H9 (cell line): ENCODE measurements around the gene PKP1. TPM values are rescaled to one million over a fixed set of nuclear protein-coding genes. Genes with fewer than 3 reads are reported as not detected.

Experiments used
- DNase-seq: peaks from one replicate; pipeline ENCODE4 v3.0.0-alpha.2; 2017
- H2AFZ ChIP-seq: one replicate; pipeline ENCODE4 v1.6.1; 2013; ENCODE audit warnings: mild to moderate bottlenecking, low read length, control low read depth, moderate library complexity
- H2AK5ac ChIP-seq: 2 replicates; pipeline ENCODE4 v1.6.1; 2013; ENCODE audit warnings: low read length, control low read depth, mixed read lengths; ENCODE audit not compliant: insufficient read length
- H2BK120ac ChIP-seq: one replicate; pipeline ENCODE4 v1.6.1; 2013; ENCODE audit warnings: low read depth, mild to moderate bottlenecking, low read length, control low read depth, inconsistent platforms; ENCODE audit not compliant: poor library complexity, severe bottlenecking
- H2BK12ac ChIP-seq: 2 replicates; pipeline ENCODE4 v1.6.1; 2013; ENCODE audit warnings: low read length, control low read depth, mixed read lengths, low read depth; ENCODE audit not compliant: insufficient read length
- H2BK15ac ChIP-seq: 2 replicates; pipeline ENCODE4 v1.6.1; 2013; ENCODE audit warnings: low read depth, low read length, control low read depth
- H2BK20ac ChIP-seq: one replicate; pipeline ENCODE4 v1.6.1; 2013; ENCODE audit warnings: low read depth, mild to moderate bottlenecking, low read length, control low read depth, inconsistent platforms; ENCODE audit not compliant: poor library complexity, severe bottlenecking
- H2BK5ac ChIP-seq: 2 replicates; pipeline ENCODE4 v1.6.1; 2013; ENCODE audit warnings: low read length, control low read depth, mixed read lengths; ENCODE audit not compliant: insufficient read length
- H3K14ac ChIP-seq: 2 replicates; pipeline ENCODE4 v1.6.1; 2013; ENCODE audit warnings: low read length, control low read depth; ENCODE audit not compliant: insufficient read depth
- H3K18ac ChIP-seq: 2 replicates; pipeline ENCODE4 v1.6.1; 2013; ENCODE audit warnings: low read depth, mild to moderate bottlenecking, mixed read lengths, low read length, control low read depth; ENCODE audit not compliant: insufficient read length
- H3K23ac ChIP-seq: 2 replicates; pipeline ENCODE4 v1.6.1; 2013; ENCODE audit warnings: low read length, control low read depth, mixed read lengths, low read depth; ENCODE audit not compliant: insufficient read length
- H3K23me2 ChIP-seq: 2 replicates; pipeline ENCODE4 v1.6.1; 2013; ENCODE audit warnings: low read depth, mild to moderate bottlenecking, mixed read lengths, low read length, control low read depth; ENCODE audit not compliant: insufficient read length, poor library complexity, severe bottlenecking
- H3K27ac ChIP-seq: 2 replicates; pipeline ENCODE4 v1.5.1; 2013; ENCODE audit warnings: low read length, control low read depth, mixed read lengths, low read depth; ENCODE audit not compliant: insufficient read length
- H3K27me3 ChIP-seq: 2 replicates; pipeline ENCODE4 v1.6.1; 2013; ENCODE audit warnings: low read length, control low read depth, inconsistent platforms; ENCODE audit not compliant: insufficient read depth
- H3K4ac ChIP-seq: 2 replicates; pipeline ENCODE4 v1.6.1; 2013; ENCODE audit warnings: low read depth, mild to moderate bottlenecking, control low read depth, inconsistent platforms, low read length, moderate library complexity
- H3K4me1 ChIP-seq: 2 replicates; pipeline ENCODE4 v1.6.1; 2013; ENCODE audit warnings: low read length, control low read depth, inconsistent platforms; ENCODE audit not compliant: insufficient read depth
- H3K4me2 ChIP-seq: 2 replicates; pipeline ENCODE4 v1.6.1; 2013; ENCODE audit warnings: low read length, control low read depth, mixed read lengths; ENCODE audit not compliant: insufficient read length, insufficient read depth
- H3K56ac ChIP-seq: 2 replicates; pipeline ENCODE4 v1.6.1; 2013; ENCODE audit warnings: low read depth, mild to moderate bottlenecking, mixed read lengths, low read length, control low read depth; ENCODE audit not compliant: insufficient read length
- H3K79me1 ChIP-seq: 2 replicates; pipeline ENCODE4 v1.6.1; 2013; ENCODE audit warnings: low read depth, mild to moderate bottlenecking, moderate library complexity, low read length, control low read depth, inconsistent platforms; ENCODE audit not compliant: insufficient read depth, poor library complexity, severe bottlenecking
- H3K79me2 ChIP-seq: 2 replicates; pipeline ENCODE4 v1.6.1; 2013; ENCODE audit warnings: low read length, control low read depth, inconsistent platforms; ENCODE audit not compliant: insufficient read depth
- H3K9ac ChIP-seq: 2 replicates; pipeline ENCODE4 v1.6.1; 2013; ENCODE audit warnings: low read length, control low read depth, mixed read lengths; ENCODE audit not compliant: insufficient read length; ENCODE audit errors: extremely low read depth
- H3K9me3 ChIP-seq: one replicate; pipeline ENCODE4 v1.6.1; 2013; ENCODE audit warnings: low read depth, low read length, inconsistent platforms; ENCODE audit not compliant: control insufficient read depth
- H3T11ph ChIP-seq: one replicate; pipeline ENCODE4 v1.6.1; 2013; ENCODE audit warnings: mild to moderate bottlenecking, low read length, control low read depth, inconsistent platforms
- H4K20me1 ChIP-seq: one replicate; pipeline ENCODE4 v1.6.1; 2013; ENCODE audit not compliant: control insufficient read depth, insufficient read length, insufficient read depth
- H4K5ac ChIP-seq: 2 replicates; pipeline ENCODE4 v1.6.1; 2013; ENCODE audit warnings: low read depth, mild to moderate bottlenecking, mixed read lengths, low read length, control low read depth; ENCODE audit not compliant: insufficient read length
- H4K8ac ChIP-seq: replicated peaks from 2 replicates; pipeline ENCODE4 v1.6.1; 2013; ENCODE audit warnings: low read length, control low read depth, mixed read lengths, low read depth; ENCODE audit not compliant: insufficient read length
- H4K91ac ChIP-seq: 2 replicates; pipeline ENCODE4 v1.6.1; 2013; ENCODE audit warnings: low read depth, mild to moderate bottlenecking, moderate library complexity, mixed read lengths, low read length, control low read depth; ENCODE audit not compliant: insufficient read length
- H3K27ac Mint-ChIP-seq, 3 experiments: 2 replicates in 2 of 3; 3 replicates in 1 of 3; pipeline ENCODE4 v1.8.0; 2020 to 2021; ENCODE audit warnings: mixed read lengths in 3 of 3, mild to moderate bottlenecking in 1 of 3, moderate library complexity in 1 of 3
- H3K27me3 Mint-ChIP-seq: 2 replicates; pipeline ENCODE4 v1.8.0; 2021; ENCODE audit warnings: low read depth, mild to moderate bottlenecking, moderate library complexity, mixed read lengths
- H3K36me3 Mint-ChIP-seq, 3 experiments: 2 replicates in 2 of 3; 3 replicates in 1 of 3; pipeline ENCODE4 v1.8.0; 2020 to 2021; ENCODE audit warnings: low read depth in 3 of 3, mixed read lengths in 3 of 3; ENCODE audit not compliant: insufficient read depth in 1 of 3
- H3K4me1 Mint-ChIP-seq, 2 experiments: 2 replicates each; pipeline ENCODE4 v1.8.0; 2020; ENCODE audit warnings: mixed read lengths in 2 of 2
- H3K4me3 Mint-ChIP-seq, 2 experiments: 2 replicates in 1 of 2; 3 replicates in 1 of 2; pipeline ENCODE4 v1.8.0; 2020 to 2021; ENCODE audit warnings: mild to moderate bottlenecking in 2 of 2, mixed read lengths in 2 of 2, moderate library complexity in 1 of 2
- H3K9me3 Mint-ChIP-seq, 2 experiments: 2 replicates in 1 of 2; 3 replicates in 1 of 2; pipeline ENCODE4 v1.8.0; 2020; ENCODE audit warnings: mild to moderate bottlenecking in 2 of 2, mixed read lengths in 2 of 2, moderate library complexity in 1 of 2
- CTCF ChIP-seq: fragments of 200-600 bp; sonication (generic); conservative IDR thresholded peaks from 3 replicates; pipeline ENCODE4 v1.8.0; 2021; ENCODE audit warnings: antibody characterized with exemption, mild to moderate bottlenecking
- WGBS: extraction: QIAGEN DNeasy Blood & Tissue Kit; methylation state at CpG from one replicate; pipeline ENCODE4 v1.1.7; 2013; ENCODE audit warnings: missing lambda C conversion rate, low lambda C conversion rate, mixed read lengths; ENCODE audit not compliant: insufficient read length; ENCODE audit errors: extremely low coverage; 5-methylcytosine and 5-hydroxymethylcytosine counted together
- total RNA-seq: library from RNA; stranded (reverse); gene quantifications from 2 replicates; pipeline ENCODE4 v1.2.1, GENCODE V29; 2021

Gene PKP1
- total RNA-seq, 1 experiment from 2014 or later: 0.09 TPM

GRCh38 chr1:201304126-201304525, 20.8 kb downstream of the PKP1 start:
- Histone ChIP-seq H2BK15ac (no peak overlapping the region), H3K79me1 (no peaks in the 10 kb centered on the region), H3K14ac (no peak overlapping the region; the same call in 1 of the 2 replicates), H3K4me1 (no peaks in the 10 kb centered on the region), H4K20me1 (no peaks in the 10 kb centered on the region), H4K91ac (no peak overlapping the region), H2BK5ac (no peak overlapping the region), H3K27ac (no peak overlapping the region), H3K4me2 (no peak overlapping the region), H3K9ac (no peak overlapping the region), H3K56ac (no peak overlapping the region), H2AFZ (no peak overlapping the region), H3K79me2 (no peaks in the 10 kb centered on the region), H2BK120ac (no peak overlapping the region), H2BK12ac (no peak overlapping the region), H3K4ac (no peak overlapping the region), H3K9me3 (no peaks in the 10 kb centered on the region), H4K8ac (no peak overlapping the region), H3K27me3 (no peaks in the 10 kb centered on the region; the same call in 1 of the 2 replicates), H4K5ac (no peak overlapping the region), H3K23me2 (no peaks in the 10 kb centered on the region), H2BK20ac (no peak overlapping the region), H3T11ph (no peak overlapping the region), H3K23ac (no peak overlapping the region), H3K18ac (no peak overlapping the region), H2AK5ac (no peak overlapping the region)
- Mint-ChIP-seq H3K27me3 (peaks cover 34% of the 10 kb centered on the region), H3K4me1 (peaks cover 7 to 19% of the 10 kb centered on the region in 2 experiments), H3K36me3 (no peaks in the 10 kb centered on the region), H3K4me3 (no peak overlapping the region), H3K9me3 (no peaks in the 10 kb centered on the region), H3K27ac (no peak overlapping the region)
- no peak for DNase-seq
- TF ChIP-seq CTCF: no peak
- no CpG with 5 or more reads among the region's 3 CpGs for WGBS
